ENCODE results near the gene WWOX. TPM values are rescaled to one million over a fixed set of nuclear protein-coding genes. Genes with fewer than 3 reads are reported as not detected.
A peak's percentile ranks its signal among the peaks of the same experiment; 100 is the strongest.

WWOX gene
- total RNA-seq, 1 donor = 8.2 TPM

DNA sequence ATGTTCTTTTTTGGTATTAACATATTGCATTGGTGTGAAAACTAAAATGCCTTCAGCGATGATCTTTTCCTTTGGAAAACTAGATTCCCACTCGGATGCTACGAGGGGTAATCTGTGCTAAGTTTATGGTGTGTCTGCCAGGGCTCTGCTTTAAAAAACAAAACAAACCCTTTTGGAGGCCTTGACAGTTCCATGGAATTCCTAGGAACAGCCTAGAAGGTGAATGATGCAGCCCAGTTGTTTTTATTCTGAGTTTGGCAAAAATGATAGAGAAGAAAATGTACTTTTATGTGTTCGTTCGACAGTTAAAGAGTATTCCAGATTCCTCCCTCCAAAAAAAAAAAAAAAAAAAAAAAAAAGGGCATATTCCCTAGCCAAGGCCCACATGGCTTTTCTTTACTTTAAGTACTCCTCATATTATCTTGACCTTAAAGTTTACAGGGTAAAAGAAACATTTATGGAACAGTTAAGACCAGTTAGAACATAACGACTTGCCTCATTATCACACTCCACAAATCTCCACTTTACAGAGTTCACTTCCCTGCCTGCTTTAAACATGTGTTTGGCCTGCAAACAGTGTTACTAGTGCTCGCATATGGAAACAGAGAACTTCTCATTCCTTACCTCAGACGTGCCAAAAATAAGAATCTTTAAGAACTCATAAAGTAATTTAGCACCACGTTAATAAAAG is 159.1 kb downstream of the WWOX start:
- TF ChIP-seq, protein P1, sequence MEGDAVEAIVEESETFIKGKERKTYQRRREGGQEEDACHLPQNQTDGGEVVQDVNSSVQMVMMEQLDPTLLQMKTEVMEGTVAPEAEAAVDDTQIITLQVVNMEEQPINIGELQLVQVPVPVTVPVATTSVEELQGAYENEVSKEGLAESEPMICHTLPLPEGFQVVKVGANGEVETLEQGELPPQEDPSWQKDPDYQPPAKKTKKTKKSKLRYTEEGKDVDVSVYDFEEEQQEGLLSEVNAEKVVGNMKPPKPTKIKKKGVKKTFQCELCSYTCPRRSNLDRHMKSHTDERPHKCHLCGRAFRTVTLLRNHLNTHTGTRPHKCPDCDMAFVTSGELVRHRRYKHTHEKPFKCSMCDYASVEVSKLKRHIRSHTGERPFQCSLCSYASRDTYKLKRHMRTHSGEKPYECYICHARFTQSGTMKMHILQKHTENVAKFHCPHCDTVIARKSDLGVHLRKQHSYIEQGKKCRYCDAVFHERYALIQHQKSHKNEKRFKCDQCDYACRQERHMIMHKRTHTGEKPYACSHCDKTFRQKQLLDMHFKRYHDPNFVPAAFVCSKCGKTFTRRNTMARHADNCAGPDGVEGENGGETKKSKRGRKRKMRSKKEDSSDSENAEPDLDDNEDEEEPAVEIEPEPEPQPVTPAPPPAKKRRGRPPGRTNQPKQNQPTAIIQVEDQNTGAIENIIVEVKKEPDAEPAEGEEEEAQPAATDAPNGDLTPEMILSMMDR (IDR thresholded peaks at IDR 0.05; ENCODE audit: insufficient read depth, low read depth, low read length) = no peak
- DNase-seq (ENCODE audit: low read depth) = peak; percentile 96
- H3K4me3 ChIP-seq (ENCODE audit: low read depth, low read length) = no peak overlapping the region

DNA sequence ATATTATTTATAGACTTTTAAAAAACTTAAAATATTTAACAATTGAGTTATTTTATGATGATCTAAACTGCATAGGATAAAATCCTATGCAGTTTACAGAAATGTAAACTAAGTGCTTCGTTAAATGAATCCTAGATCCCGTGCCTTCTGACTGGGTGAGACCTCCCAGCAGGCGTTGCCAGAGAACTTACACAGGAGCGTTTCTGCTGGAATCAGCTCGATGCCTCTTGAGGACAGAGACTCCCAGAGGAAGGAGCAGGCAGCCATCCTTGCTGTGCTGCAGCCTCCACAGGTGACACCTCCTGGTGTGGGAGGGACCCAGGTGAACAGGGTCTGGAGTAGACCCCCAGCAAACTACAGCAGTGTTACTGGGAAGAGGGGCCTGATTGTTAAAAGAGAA is 160.4 kb downstream of the WWOX start:
- DNase-seq (ENCODE audit: low read depth) = peak; percentile 75
- H3K4me3 ChIP-seq (ENCODE audit: low read depth, low read length) = no peak overlapping the region
- TF ChIP-seq, protein P1 (IDR thresholded peaks at IDR 0.05; ENCODE audit: insufficient read depth, low read depth, low read length) = no peak

DNA sequence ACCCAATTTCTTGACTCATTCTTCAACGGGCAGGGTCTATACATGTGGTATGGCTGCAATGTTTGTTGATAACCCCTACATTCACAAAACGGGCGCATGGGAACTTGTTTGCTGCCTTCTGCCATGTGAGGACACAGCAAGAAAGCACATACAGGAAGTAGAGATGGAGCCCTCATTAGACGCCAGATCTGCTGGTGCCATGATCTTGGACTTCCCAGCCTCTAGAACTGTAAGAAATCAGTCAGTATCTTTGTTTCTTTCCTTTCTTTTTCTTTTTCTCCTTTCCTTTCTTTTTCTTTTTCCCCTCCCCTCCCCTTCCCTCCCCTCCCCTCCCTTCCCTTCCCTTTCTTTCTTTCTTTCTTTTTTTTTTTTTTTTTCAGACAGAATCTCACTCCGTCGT is 165.2 kb downstream of the WWOX start:
- TF ChIP-seq, protein P1 (IDR thresholded peaks at IDR 0.05; ENCODE audit: insufficient read depth, low read depth, low read length) = no peak

DNA sequence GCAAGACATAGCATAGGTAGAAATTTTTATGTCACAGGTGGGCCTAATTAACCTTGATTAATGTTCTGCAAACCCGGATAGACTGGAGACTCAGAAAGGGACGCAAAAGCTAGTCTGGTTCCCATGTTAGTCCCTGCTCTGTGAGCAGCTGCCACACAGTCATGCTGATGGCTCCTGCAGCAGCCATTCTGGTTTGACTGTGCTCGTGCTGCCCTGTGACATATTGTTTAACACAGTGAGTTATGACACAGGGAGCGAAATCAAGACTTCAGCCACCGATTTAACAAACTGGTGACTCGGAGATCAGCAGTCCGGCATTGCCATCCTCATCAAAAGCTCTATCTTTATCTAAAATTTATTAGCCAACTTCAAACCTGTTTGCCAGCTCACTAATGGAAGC is 169.8 kb downstream of the WWOX start:
- TF ChIP-seq, protein P1 (IDR thresholded peaks at IDR 0.05; ENCODE audit: insufficient read depth, low read depth, low read length) = no peak
- no peak overlapping the region for H3K4me3 ChIP-seq (ENCODE audit: low read depth, low read length)
- DNase-seq (ENCODE audit: low read depth) = no peak

More for the DNA sequence above, 165.2 kb downstream of the WWOX start:
- DNase-seq (ENCODE audit: low read depth) = no peak
- no peak overlapping the region for H3K4me3 ChIP-seq (ENCODE audit: low read depth, low read length)

- TF ChIP-seq, protein P1 (IDR thresholded peaks at IDR 0.05; ENCODE audit: insufficient read depth, low read depth, low read length) = no peak
- no peak overlapping the region for H3K4me3 ChIP-seq (ENCODE audit: low read depth, low read length)
- no peak for DNase-seq (ENCODE audit: low read depth)
Observed at GRCh38 chr16:78271981-78272380, 172.5 kb downstream of the WWOX start.

DNA sequence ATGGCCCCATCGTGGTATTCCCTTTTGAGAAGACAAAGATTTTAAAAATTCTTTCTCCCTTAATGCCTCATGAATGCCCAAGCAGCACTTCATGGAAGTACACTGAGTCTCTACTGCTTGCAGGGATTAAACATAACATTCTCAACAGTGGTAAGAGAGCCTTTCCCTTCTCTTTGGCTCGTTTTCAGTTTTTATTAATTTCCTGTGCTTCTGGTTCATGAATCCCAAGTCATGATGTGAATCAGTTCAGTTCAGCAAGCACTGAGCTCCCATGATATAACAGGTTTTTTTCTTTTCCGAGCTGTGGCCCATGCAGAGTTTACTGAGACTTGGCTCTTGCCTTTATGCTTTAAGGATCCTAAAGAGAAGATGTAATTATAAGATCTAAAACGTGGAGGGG is 175.3 kb downstream of the WWOX start:
- TF ChIP-seq, protein P1 (IDR thresholded peaks at IDR 0.05; ENCODE audit: insufficient read depth, low read depth, low read length) = no peak
- no peak overlapping the region for H3K4me3 ChIP-seq (ENCODE audit: low read depth, low read length)
- DNase-seq (ENCODE audit: low read depth) = no peak

GRCh38 chr16:78275420-78275819 is 176.0 kb downstream of the WWOX start:
- TF ChIP-seq, protein P1 (IDR thresholded peaks at IDR 0.05; ENCODE audit: insufficient read depth, low read depth, low read length) = no peak
- no peak overlapping the region for H3K4me3 ChIP-seq (ENCODE audit: low read depth, low read length)
- no peak for DNase-seq (ENCODE audit: low read depth)
